Gastrocnemius medialis (tissue), 4 donors: ENCODE measurements around the gene DENND6A.

Experiments used
- POLR2A ChIP-seq, 2 donors: fragments of 450-650 bp; IDR thresholded peaks; one replicate each; pipeline ENCODE4 v1.6.1; 2017; ENCODE audit warnings: antibody characterized with exemption in 2 of 2, mild to moderate bottlenecking in 2 of 2, moderate library complexity in 2 of 2
- TF ChIP-seq, protein P1 (sequence below), 5 experiments: fragments of 450-650 bp in 3 of 5; fragments of 200-600 bp in 2 of 5; sonication (generic) in 2 of 5; IDR thresholded peaks in 4 of 5; conservative IDR thresholded peaks in 1 of 5; 1 replicate in 4 of 5; 2 replicates in 1 of 5; pipeline ENCODE4 v1.5.1; 2016 to 2019; ENCODE audit warnings: antibody characterized with exemption in 5 of 5, mild to moderate bottlenecking in 3 of 5, moderate library complexity in 3 of 5

DNA sequence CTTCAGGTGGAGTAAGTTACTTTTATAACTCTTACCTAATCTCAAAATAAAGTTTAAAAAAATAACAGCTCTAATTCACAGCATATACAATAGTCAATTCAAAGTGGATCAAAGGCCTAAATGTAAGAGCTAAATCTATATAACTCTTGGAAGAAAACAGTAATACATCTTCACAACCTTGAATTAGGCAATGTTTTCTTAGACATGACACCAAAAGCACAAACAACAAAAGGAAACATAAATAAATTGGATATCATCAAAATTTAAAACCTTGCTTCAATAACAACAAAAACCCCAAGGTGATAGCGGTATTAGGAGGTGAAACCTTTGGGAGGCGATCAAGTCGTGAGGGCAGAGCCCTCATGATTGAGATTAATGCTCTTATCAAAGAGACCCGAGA lies 12.8 kb downstream of the DENND6A start:
- TF ChIP-seq, protein P1, sequence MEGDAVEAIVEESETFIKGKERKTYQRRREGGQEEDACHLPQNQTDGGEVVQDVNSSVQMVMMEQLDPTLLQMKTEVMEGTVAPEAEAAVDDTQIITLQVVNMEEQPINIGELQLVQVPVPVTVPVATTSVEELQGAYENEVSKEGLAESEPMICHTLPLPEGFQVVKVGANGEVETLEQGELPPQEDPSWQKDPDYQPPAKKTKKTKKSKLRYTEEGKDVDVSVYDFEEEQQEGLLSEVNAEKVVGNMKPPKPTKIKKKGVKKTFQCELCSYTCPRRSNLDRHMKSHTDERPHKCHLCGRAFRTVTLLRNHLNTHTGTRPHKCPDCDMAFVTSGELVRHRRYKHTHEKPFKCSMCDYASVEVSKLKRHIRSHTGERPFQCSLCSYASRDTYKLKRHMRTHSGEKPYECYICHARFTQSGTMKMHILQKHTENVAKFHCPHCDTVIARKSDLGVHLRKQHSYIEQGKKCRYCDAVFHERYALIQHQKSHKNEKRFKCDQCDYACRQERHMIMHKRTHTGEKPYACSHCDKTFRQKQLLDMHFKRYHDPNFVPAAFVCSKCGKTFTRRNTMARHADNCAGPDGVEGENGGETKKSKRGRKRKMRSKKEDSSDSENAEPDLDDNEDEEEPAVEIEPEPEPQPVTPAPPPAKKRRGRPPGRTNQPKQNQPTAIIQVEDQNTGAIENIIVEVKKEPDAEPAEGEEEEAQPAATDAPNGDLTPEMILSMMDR (IDR thresholded peaks at IDR 0.05 in 4 of 5, conservative IDR thresholded peaks at IDR 0.05 in 1 of 5), result no peak
- TF ChIP-seq POLR2A (IDR thresholded peaks at IDR 0.05), result no peak
